ENCODE data around the gene OR5AU1. TPM values are rescaled to one million over a fixed set of nuclear protein-coding genes. Genes with fewer than 3 reads are reported as not detected.
"Not testable (repeated sequence)": the region's sequence is repeated elsewhere in the genome, so short reads cannot be mapped to it uniquely, and the experiment has no call there.

Gene OR5AU1
- total RNA-seq, 8 experiments from 2014 or later, result 0.04 to 0.47 (median 0.20) TPM; not detected in 2

- 14 to 95% (median 73%) methylated on average over 1 to 4 of the region's 4 CpGs for WGBS, 10 experiments
These were observed 8.0 kb upstream of the OR5AU1 start for GRCh38 chr14:21163871-21164291.

GRCh38 chr14:21162081-21162480, 6.2 kb upstream of the OR5AU1 start:
- no peak overlapping the region for H3K27ac ChIP-seq
- in situ Hi-C loops (cut with MboI; ENCODE audit: low pct_unique_long_range_greater_than_20kb in 2 of 9, low sequenced_read_pairs in 9 of 9, unreplicated experiment in 9 of 9), result no loop called here
- no peaks in the 10 kb centered on the region for H3K4me1 ChIP-seq (replicated peaks in 1 of 2)
- WGBS, 10 experiments, result 0 to 100% (median 23%) methylated on average over 1 to 5 of the region's 5 CpGs; no CpG with 5 or more reads in 2 of the 10 experiments
- H3K4me3 ChIP-seq, result no peak overlapping the region
- no peak for ATAC-seq (replicated peaks in 6 of 8)

More at GRCh38 chr14:21163871-21164291, 8.0 kb upstream of the OR5AU1 start:
- ATAC-seq (replicated peaks in 6 of 8), result no peak
- Histone ChIP-seq H3K4me1 (replicated peaks in 1 of 2) (no peaks in the 10 kb centered on the region), H3K27ac (no peak overlapping the region), H3K4me3 (no peak overlapping the region)
- in situ Hi-C loops (cut with MboI; ENCODE audit: low pct_unique_long_range_greater_than_20kb in 2 of 9, low sequenced_read_pairs in 9 of 9, unreplicated experiment in 9 of 9), result no loop called here

GRCh38 chr14:21160061-21160610, 4.3 kb upstream of the OR5AU1 start:
- in situ Hi-C loops (cut with MboI; ENCODE audit: low pct_unique_long_range_greater_than_20kb in 2 of 9, low sequenced_read_pairs in 9 of 9, unreplicated experiment in 9 of 9), result no loop called here
- no peak overlapping the region for H3K4me3 ChIP-seq
- no peaks in the 10 kb centered on the region for H3K4me1 ChIP-seq (replicated peaks in 1 of 2)
- 0 to 70% (median 45%) methylated on average over 1 to 4 of the region's 4 CpGs for WGBS, 10 experiments
- no peak for ATAC-seq (replicated peaks in 6 of 8)
- no peak overlapping the region for H3K27ac ChIP-seq

GRCh38 chr14:21158175-21158574, 2.3 kb upstream of the OR5AU1 start:
- H3K4me3 ChIP-seq; in situ Hi-C loops (cut with MboI; ENCODE audit: low pct_unique_long_range_greater_than_20kb in 2 of 9, low sequenced_read_pairs in 9 of 9, unreplicated experiment in 9 of 9); H3K27ac ChIP-seq; H3K4me1 ChIP-seq (replicated peaks in 1 of 2): not testable (repeated sequence)
- WGBS, 10 experiments, result 0 to 29% methylated on average over 1 of the region's 1 CpG; no CpG with 5 or more reads in 8 of the 10 experiments
- ATAC-seq (replicated peaks in 6 of 8), result peak in 5 of 8 experiments; percentile 39 to 98 (median 87)

GRCh38 chr14:21149641-21150367, 6.1 kb downstream of the OR5AU1 start:
- no peak for ATAC-seq (replicated peaks in 6 of 8)
- H3K4me3 ChIP-seq, result no peak overlapping the region
- H3K27ac ChIP-seq, result no peak overlapping the region
- in situ Hi-C loops (cut with MboI; ENCODE audit: low pct_unique_long_range_greater_than_20kb in 2 of 9, low sequenced_read_pairs in 9 of 9, unreplicated experiment in 9 of 9), result no loop called here
- H3K4me1 ChIP-seq (replicated peaks in 1 of 2), result no peaks in the 10 kb centered on the region
- WGBS, 10 experiments, result 20 to 93% (median 72%) methylated on average over 1 to 4 of the region's 4 CpGs

- no peaks in the 10 kb centered on the region for H3K4me1 ChIP-seq (replicated peaks in 1 of 2)
- no peak overlapping the region for H3K27ac ChIP-seq
- no peak overlapping the region for H3K4me3 ChIP-seq
- no peak for ATAC-seq (replicated peaks in 6 of 8)
- in situ Hi-C loops (cut with MboI; ENCODE audit: low pct_unique_long_range_greater_than_20kb in 2 of 9, low sequenced_read_pairs in 9 of 9, unreplicated experiment in 9 of 9), result no loop called here
These were observed 10.4 kb downstream of the OR5AU1 start for GRCh38 chr14:21145437-21145836.

- no peak overlapping the region for H3K27ac ChIP-seq
- in situ Hi-C loops (cut with MboI; ENCODE audit: low pct_unique_long_range_greater_than_20kb in 2 of 9, low sequenced_read_pairs in 9 of 9, unreplicated experiment in 9 of 9), result no loop called here
- 80 to 100% (median 95%) methylated on average over 1 of the region's 1 CpG; no CpG with 5 or more reads in 4 of the 10 experiments for WGBS, 10 experiments
- no peak overlapping the region for H3K4me3 ChIP-seq
- H3K4me1 ChIP-seq (replicated peaks in 1 of 2), result no peaks in the 10 kb centered on the region
- no peak for ATAC-seq (replicated peaks in 6 of 8)
These were observed 13.5 kb downstream of the OR5AU1 start for GRCh38 chr14:21142357-21142756.

- ATAC-seq (replicated peaks in 6 of 8), result no peak
- in situ Hi-C loops (cut with MboI; ENCODE audit: low pct_unique_long_range_greater_than_20kb in 2 of 9, low sequenced_read_pairs in 9 of 9, unreplicated experiment in 9 of 9), result no loop called here
- H3K27ac ChIP-seq, result no peak overlapping the region
These were observed 19.8 kb downstream of the OR5AU1 start for GRCh38 chr14:21136024-21136423.

GRCh38 chr14:21133901-21134300, 22.0 kb downstream of the OR5AU1 start:
- peak in 3 of 8 experiments; percentile 97 to 99 (median 98) for ATAC-seq (replicated peaks in 6 of 8)
- H3K27ac ChIP-seq, result no peak overlapping the region
- no peak overlapping the region for H3K4me3 ChIP-seq
- WGBS, 10 experiments, result 0 to 67% (median 41%) methylated on average over 1 of the region's 1 CpG; no CpG with 5 or more reads in 2 of the 10 experiments
- in situ Hi-C loops (cut with MboI; ENCODE audit: low pct_unique_long_range_greater_than_20kb in 2 of 9, low sequenced_read_pairs in 9 of 9, unreplicated experiment in 9 of 9), result no loop called here
- H3K4me1 ChIP-seq (replicated peaks in 1 of 2), result no peaks in the 10 kb centered on the region

More at GRCh38 chr14:21136024-21136423, 19.8 kb downstream of the OR5AU1 start:
- WGBS, 10 experiments, result 0 to 50% (median 0%) methylated on average over 1 of the region's 1 CpG; no CpG with 5 or more reads in 1 of the 10 experiments
- no peaks in the 10 kb centered on the region for H3K4me1 ChIP-seq (replicated peaks in 1 of 2)
- no peak overlapping the region for H3K4me3 ChIP-seq

GRCh38 chr14:21123429-21123828, 32.4 kb downstream of the OR5AU1 start:
- 0 to 100% (median 87%) methylated on average over 1 of the region's 1 CpG; no CpG with 5 or more reads in 2 of the 10 experiments for WGBS, 10 experiments
- in situ Hi-C loops (cut with MboI; ENCODE audit: low pct_unique_long_range_greater_than_20kb in 2 of 9, low sequenced_read_pairs in 9 of 9, unreplicated experiment in 9 of 9), result loop anchor here in 1 of 9 experiments (25.0 kb wide), 1 partner anchor 111 kb away; no protein-coding TSS in a partner anchor
- Histone ChIP-seq H3K4me1 (replicated peaks in 1 of 2) (no peaks in the 10 kb centered on the region), H3K4me3 (no peak overlapping the region), H3K27ac (no peak overlapping the region)
- ATAC-seq (replicated peaks in 6 of 8), result no peak

GRCh38 chr14:21121122-21121521, 34.7 kb downstream of the OR5AU1 start:
- H3K27ac ChIP-seq, result no peak overlapping the region
- H3K4me3 ChIP-seq, result no peak overlapping the region
- no peaks in the 10 kb centered on the region for H3K4me1 ChIP-seq (replicated peaks in 1 of 2)
- ATAC-seq (replicated peaks in 6 of 8), result no peak
- in situ Hi-C loops (cut with MboI; ENCODE audit: low pct_unique_long_range_greater_than_20kb in 2 of 9, low sequenced_read_pairs in 9 of 9, unreplicated experiment in 9 of 9), result loop anchor here in 1 of 9 experiments (25.0 kb wide), 1 partner anchor 109 kb away; no protein-coding TSS in a partner anchor
- WGBS, 10 experiments, result 30 to 92% (median 71%) methylated on average over 1 of the region's 1 CpG; no CpG with 5 or more reads in 3 of the 10 experiments

GRCh38 chr14:21120686-21121085, 35.2 kb downstream of the OR5AU1 start:
- in situ Hi-C loops (cut with MboI; ENCODE audit: low pct_unique_long_range_greater_than_20kb in 2 of 9, low sequenced_read_pairs in 9 of 9, unreplicated experiment in 9 of 9), result loop anchor here in 1 of 9 experiments (25.0 kb wide), 1 partner anchor 108 kb away; no protein-coding TSS in a partner anchor
- ATAC-seq (replicated peaks in 6 of 8), result no peak
- WGBS, 10 experiments, result 36 to 95% (median 76%) methylated on average over 2 to 6 of the region's 6 CpGs; no CpG with 5 or more reads in 1 of the 10 experiments
- Histone ChIP-seq H3K4me3 (no peak overlapping the region), H3K27ac (no peak overlapping the region), H3K4me1 (replicated peaks in 1 of 2) (no peaks in the 10 kb centered on the region)

- WGBS, 10 experiments, result 73 to 100% (median 92%) methylated on average over 1 to 3 of the region's 3 CpGs
- no peak for ATAC-seq (replicated peaks in 6 of 8)
- H3K4me1 ChIP-seq (replicated peaks in 1 of 2), result no peaks in the 10 kb centered on the region
- in situ Hi-C loops (cut with MboI; ENCODE audit: low pct_unique_long_range_greater_than_20kb in 2 of 9, low sequenced_read_pairs in 9 of 9, unreplicated experiment in 9 of 9), result loop anchor here in 1 of 9 experiments (25.0 kb wide), 1 partner anchor 107 kb away; no protein-coding TSS in a partner anchor
- H3K4me3 ChIP-seq, result no peak overlapping the region
- no peak overlapping the region for H3K27ac ChIP-seq
These were observed 36.9 kb downstream of the OR5AU1 start for GRCh38 chr14:21118933-21119332.
